GM23338 (cell line): ENCODE measurements around the gene DCTN2.

ENCODE experiments used
- CTCF ChIP-seq, 2 experiments: fragments of 200-600 bp in 1 of 2; sonication (generic) in 1 of 2; conservative IDR thresholded peaks; 2 replicates each; pipeline versions ENCODE4 v1.5.1 to v1.6.1; 2016 to 2017; ENCODE audit warnings: antibody characterized with exemption in 2 of 2, low read depth in 2 of 2, mild to moderate bottlenecking in 2 of 2, moderate library complexity in 1 of 2
- REST ChIP-seq: IDR thresholded peaks from one replicate; pipeline ENCODE4 v1.6.1; 2018; ENCODE audit warnings: antibody characterized with exemption; ENCODE audit not compliant: unreplicated experiment

- TF ChIP-seq REST (no peak), CTCF (conservative IDR thresholded peaks at IDR 0.05; ENCODE audit: low read depth in 2 of 2) (no peak)
These were observed 34.3 kb downstream of the DCTN2 start for GRCh38 chr12:57512665-57513064.
